Measurements from ENCODE around the gene TSPAN18.

Gene TSPAN18

DNA sequence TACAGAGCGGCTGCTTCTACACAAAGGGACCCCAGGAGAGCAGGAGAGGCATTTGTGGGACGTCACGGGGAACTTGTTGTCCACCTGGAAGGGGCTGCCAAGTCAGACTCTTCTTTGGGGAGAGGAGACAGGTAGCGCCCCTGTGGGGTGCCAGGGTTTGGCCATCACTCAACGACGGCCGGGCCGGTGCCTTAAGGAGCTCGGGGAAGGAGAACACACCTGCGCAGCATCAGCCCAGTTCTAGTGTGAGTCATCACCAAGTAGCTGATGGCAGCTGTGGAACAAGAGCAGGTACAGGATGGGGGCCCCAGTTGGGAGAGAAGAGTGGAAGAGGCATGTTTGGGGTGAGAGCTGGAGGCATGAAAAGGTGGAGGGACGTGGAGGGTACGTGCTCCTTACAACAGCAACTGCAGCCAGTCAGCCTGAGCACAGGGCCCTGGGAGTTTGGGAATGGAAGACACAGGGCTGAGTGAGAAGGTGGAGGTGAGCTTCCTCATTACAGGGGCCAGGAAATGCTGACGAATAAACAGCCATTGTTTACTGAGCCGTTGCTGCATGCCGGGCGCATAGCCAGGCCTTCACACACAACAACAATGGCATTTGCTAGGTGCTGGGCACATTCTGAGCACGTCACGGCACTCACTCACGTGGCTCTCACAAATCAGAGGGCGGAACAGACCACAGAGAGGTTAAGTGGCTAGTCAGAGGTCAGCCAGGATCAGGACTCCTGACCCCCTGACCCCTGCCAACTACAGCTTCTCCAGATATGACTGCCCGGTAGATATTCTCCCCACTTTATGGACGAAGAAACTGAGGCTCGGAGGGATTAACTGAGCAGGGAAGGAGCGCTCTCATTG lies 253.0 kb downstream of the TSPAN18 start:
- peaks cover 6% of the 10 kb centered on the region for H3K27me3 Mint-ChIP-seq
- no peaks in the 10 kb centered on the region for H3K9me3 Mint-ChIP-seq
- H3K27ac Mint-ChIP-seq: no peak overlapping the region
- H3K4me3 Mint-ChIP-seq: no peak overlapping the region
- H3K36me3 Mint-ChIP-seq (ENCODE audit: low read depth): no peaks in the 10 kb centered on the region
- intact Hi-C loops (cut with micrococcal nuclease): no loop called here
- H3K4me1 Mint-ChIP-seq (ENCODE audit: low read depth): no peaks in the 10 kb centered on the region

DNA sequence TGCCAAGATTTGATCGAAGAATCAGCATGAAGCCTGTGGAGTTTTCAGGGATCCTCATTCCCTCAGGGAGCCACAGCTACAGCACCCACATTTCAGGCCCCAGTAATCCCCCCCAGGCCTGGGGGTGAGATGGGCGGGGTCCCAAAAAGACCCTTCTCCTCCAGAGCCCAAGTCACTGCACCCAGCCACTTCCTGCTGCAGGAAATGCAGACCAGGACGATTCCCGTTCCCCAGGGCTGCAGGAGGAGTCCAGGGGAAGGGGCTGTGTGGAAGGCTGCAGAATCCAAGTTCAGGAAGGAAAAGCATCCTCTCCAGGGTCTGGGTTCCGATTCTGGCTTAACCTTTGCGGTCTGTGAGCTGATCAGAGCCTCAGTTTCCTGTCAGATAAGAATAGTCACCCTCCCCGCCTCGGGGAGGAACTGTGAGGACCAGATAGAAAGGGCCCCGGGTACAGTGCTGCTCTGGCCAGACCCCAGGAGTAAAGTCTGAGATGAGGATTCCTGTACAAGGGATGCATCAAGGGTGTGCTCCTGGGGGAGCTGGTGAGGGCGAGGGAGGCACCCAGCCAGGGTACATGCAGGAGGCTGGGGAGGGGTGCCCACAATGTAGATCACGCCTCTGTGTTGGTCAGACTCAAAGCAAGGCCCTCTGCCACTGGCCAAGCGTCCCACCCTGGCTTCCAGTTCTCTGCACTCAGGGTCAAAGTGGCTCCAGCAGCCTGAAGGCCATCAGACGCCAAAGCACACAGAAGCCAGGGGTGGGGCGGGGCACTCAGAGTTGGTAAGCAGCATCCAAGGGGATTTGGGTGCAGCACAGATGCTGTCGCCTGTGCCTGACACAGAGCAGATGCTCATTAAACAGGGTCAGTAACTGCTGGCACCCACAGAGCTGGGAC lies 254.0 kb downstream of the TSPAN18 start:
- Mint-ChIP-seq H3K27me3 (peaks cover 9% of the 10 kb centered on the region), H3K27ac (no peak overlapping the region), H3K9me3 (no peaks in the 10 kb centered on the region), H3K4me1 (ENCODE audit: low read depth) (no peaks in the 10 kb centered on the region), H3K36me3 (ENCODE audit: low read depth) (no peaks in the 10 kb centered on the region), H3K4me3 (no peak overlapping the region)
- intact Hi-C loops (cut with micrococcal nuclease): no loop called here

Data from dendritic cell treated with granulocyte-macrophage colony-stimulating factor and Interleukin-4, amounts not matched to agents 40 ng/mL and 50 ng/mL, for 4 days (primary cell).